RWPE1 (cell line): ENCODE results near the gene CDK17.
"Not testable (repeated sequence)": the region's sequence is repeated elsewhere in the genome, so short reads cannot be mapped to it uniquely, and the experiment has no call there.

Experiments
- CTCF ChIA-PET: fragments of 350-600 bp; sonication (Branson Sonifier 250); formaldehyde crosslinking; extraction: SDS; loops from one replicate; lab custom pipeline; 2021; lab: Yijun Ruan, JAX
- POLR2A ChIA-PET: fragments of 400-600 bp; formaldehyde crosslinking; extraction: SDS; loops from one replicate; lab custom pipeline; 2020; ENCODE audit warnings: antibody characterized with exemption; ENCODE audit not compliant: low non-redundant PET; lab: Yijun Ruan, JAX
- DNase-seq: peaks from one replicate; pipeline ENCODE4 v3.0.0; 2012; ENCODE audit warnings: low spot score
- H3K27ac ChIP-seq: fragments of 450-650 bp; 2 replicates; pipeline ENCODE4 v1.5.1; 2017
- CTCF ChIP-seq: fragments of 450-650 bp; conservative IDR thresholded peaks from 2 replicates; pipeline ENCODE4 v1.5.1; 2017; ENCODE audit warnings: low read depth, mild to moderate bottlenecking

The CDK17 gene

GRCh38 chr12:96409731-96410130 lies 9.5 kb upstream of the CDK17 start:
- DNase-seq, result no peak
- ChIA-PET CTCF (no interaction called here), POLR2A (no interaction called here)
- TF ChIP-seq CTCF, result no peak
- no peak overlapping the region for H3K27ac ChIP-seq

- no peak for DNase-seq
- ChIA-PET POLR2A (no interaction called here), CTCF (interaction anchor here (0.6 kb wide), 1 partner anchor 51 kb away, joined by 4 read pairs; no protein-coding TSS in a partner anchor)
- no peak for TF ChIP-seq CTCF
- H3K27ac ChIP-seq, result no peak overlapping the region
Observed at GRCh38 chr12:96408993-96409392, 8.8 kb upstream of the CDK17 start.

- H3K27ac ChIP-seq, DNase-seq, POLR2A ChIA-PET: not testable (repeated sequence)
- CTCF ChIA-PET, result interaction anchor here (0.6 kb wide), 1 partner anchor 39 kb away, joined by 5 read pairs; no protein-coding TSS in a partner anchor
Observed at GRCh38 chr12:96407429-96408097, 7.3 kb upstream of the CDK17 start.

GRCh38 chr12:96404696-96405095 lies 4.5 kb upstream of the CDK17 start:
- ChIA-PET CTCF (interaction anchor here (0.5 to 0.6 kb wide), 2 partner anchors 165 to 209 kb away, joined by 3 to 4 read pairs; no protein-coding TSS in a partner anchor), POLR2A (no interaction called here)
- DNase-seq, result no peak
- H3K27ac ChIP-seq, result no peak overlapping the region
- TF ChIP-seq CTCF, result no peak

GRCh38 chr12:96403870-96404269 lies 3.6 kb upstream of the CDK17 start:
- no peak for TF ChIP-seq CTCF
- no peak overlapping the region for H3K27ac ChIP-seq

GRCh38 chr12:96402522-96402921 lies 2.3 kb upstream of the CDK17 start:
- POLR2A ChIA-PET, CTCF ChIA-PET, H3K27ac ChIP-seq, DNase-seq: not testable (repeated sequence)

More at GRCh38 chr12:96403870-96404269, 3.6 kb upstream of the CDK17 start:
- ChIA-PET POLR2A (no interaction called here), CTCF (no interaction called here)
- DNase-seq, result no peak

GRCh38 chr12:96402061-96402460 lies 1.8 kb upstream of the CDK17 start:
- CTCF ChIA-PET, result no interaction called here
- no peak overlapping the region for H3K27ac ChIP-seq
- TF ChIP-seq CTCF, result no peak
- DNase-seq, result no peak
- POLR2A ChIA-PET, result no interaction called here
